ENCODE data around the gene TXNDC17.
"Not testable (repeated sequence)": the region's sequence is repeated elsewhere in the genome, so short reads cannot be mapped to it uniquely, and the experiment has no call there.

Gene TXNDC17

GRCh38 chr17:6640536-6641246 is at the start of gene TXNDC17, which contains the start of gene KIAA0753:
TSS of gene TXNDC17 (plus strand) at chr17:6641060. CDS start at chr17:6641083, 23 bp downstream.
TSS of gene KIAA0753 (minus strand) at chr17:6640711. CDS start at chr17:6635103, 5,608 bp downstream.
- no peak for DNase-seq (ENCODE audit: insufficient read length, low spot score)
- FAIRE-seq = no peak
- TF ChIP-seq CTCF (IDR thresholded peaks at IDR 0.05; ENCODE audit: insufficient read depth, missing control alignments) = no peak

- DNase-seq (ENCODE audit: insufficient read length, low spot score) = no peak
- TF ChIP-seq CTCF (IDR thresholded peaks at IDR 0.05; ENCODE audit: insufficient read depth, missing control alignments) = no peak
- FAIRE-seq = no peak
Measured at GRCh38 chr17:6591599-6592158, 49.2 kb upstream of the TXNDC17 start.

GRCh38 chr17:6592173-6592572 is 48.7 kb upstream of the TXNDC17 start:
- no peak for TF ChIP-seq CTCF (IDR thresholded peaks at IDR 0.05; ENCODE audit: insufficient read depth, missing control alignments)
- DNase-seq (ENCODE audit: insufficient read length, low spot score) (no peak), FAIRE-seq (no peak)

GRCh38 chr17:6593371-6593770 is 47.5 kb upstream of the TXNDC17 start:
- DNase-seq (ENCODE audit: insufficient read length, low spot score); FAIRE-seq: not testable (repeated sequence)

GRCh38 chr17:6596081-6596480 is 44.8 kb upstream of the TXNDC17 start:
- no peak for TF ChIP-seq CTCF (IDR thresholded peaks at IDR 0.05; ENCODE audit: insufficient read depth, missing control alignments)
- no peak for FAIRE-seq
- DNase-seq (ENCODE audit: insufficient read length, low spot score) = no peak

GRCh38 chr17:6596511-6596910 is 44.3 kb upstream of the TXNDC17 start:
- FAIRE-seq (no peak), DNase-seq (ENCODE audit: insufficient read length, low spot score) (no peak)
- no peak for TF ChIP-seq CTCF (IDR thresholded peaks at IDR 0.05; ENCODE audit: insufficient read depth, missing control alignments)

- DNase-seq (ENCODE audit: insufficient read length, low spot score) = no peak
- no peak for TF ChIP-seq CTCF (IDR thresholded peaks at IDR 0.05; ENCODE audit: insufficient read depth, missing control alignments)
- no peak for FAIRE-seq
Measured at GRCh38 chr17:6596941-6597340, 43.9 kb upstream of the TXNDC17 start.

Measured in D721Med (cell line).